GM23338 (cell line): ENCODE data around the gene NFIB. TPM values are rescaled to one million over a fixed set of nuclear protein-coding genes. Genes with fewer than 3 reads are reported as not detected.

Source experiments
- ATAC-seq: fragments of 200-7000 bp; cut with Tn5 transposase; 3 replicates; pipeline ENCODE4 v1.9.1; 2020
- DNase-seq: peaks from one replicate; pipeline ENCODE4 v3.0.0-alpha.2; 2015; ENCODE audit warnings: low spot score
- H2AFZ ChIP-seq: fragments of 200-600 bp; sonication (generic); 2 replicates; pipeline ENCODE4 v1.8.0; 2016; ENCODE audit warnings: antibody characterized with exemption, mild to moderate bottlenecking, moderate library complexity
- H3F3A ChIP-seq: fragments of 200-600 bp; sonication (generic); replicated peaks from 2 replicates; pipeline ENCODE4 v1.8.0; 2017; ENCODE audit warnings: antibody characterized with exemption, mixed run types, low read depth
- H3K27ac ChIP-seq: fragments of 200-600 bp; sonication (generic); 2 replicates; pipeline ENCODE4 v1.6.1; 2016; ENCODE audit warnings: low read depth
- H3K27me3 ChIP-seq: fragments of 200-600 bp; sonication (generic); 2 replicates; pipeline ENCODE4 v1.8.0; 2016; ENCODE audit warnings: mild to moderate bottlenecking, mixed run types, moderate library complexity; ENCODE audit not compliant: insufficient read depth
- H3K36me3 ChIP-seq: fragments of 200-600 bp; sonication (generic); 2 replicates; pipeline ENCODE4 v1.8.0; 2016; ENCODE audit warnings: mild to moderate bottlenecking; ENCODE audit not compliant: insufficient read depth
- H3K4me1 ChIP-seq: fragments of 200-600 bp; sonication (generic); 2 replicates; pipeline ENCODE4 v1.8.0; 2016; ENCODE audit warnings: mild to moderate bottlenecking, moderate library complexity; ENCODE audit not compliant: insufficient read depth
- H3K4me2 ChIP-seq: fragments of 200-600 bp; sonication (generic); 2 replicates; pipeline ENCODE4 v1.7.1; 2017; ENCODE audit warnings: mixed run types
- H3K4me3 ChIP-seq: fragments of 200-600 bp; sonication (generic); 2 replicates; pipeline ENCODE4 v1.6.1; 2016; ENCODE audit warnings: mixed run types
- H3K79me2 ChIP-seq: fragments of 200-600 bp; sonication (generic); replicated peaks from 2 replicates; pipeline ENCODE4 v1.8.0; 2017; ENCODE audit warnings: mild to moderate bottlenecking; ENCODE audit not compliant: insufficient read depth
- H3K9me2 ChIP-seq: fragments of 200-600 bp; sonication (generic); 2 replicates; pipeline ENCODE4 v1.8.0; 2017; ENCODE audit not compliant: insufficient read depth
- H4K20me1 ChIP-seq: fragments of 200-600 bp; sonication (generic); replicated peaks from 2 replicates; pipeline ENCODE4 v1.8.0; 2017; ENCODE audit warnings: mild to moderate bottlenecking; ENCODE audit not compliant: insufficient read depth
- H3K27ac Mint-ChIP-seq: 2 replicates; pipeline ENCODE4 v1.8.0; 2020; ENCODE audit warnings: inconsistent platforms, mild to moderate bottlenecking, moderate library complexity, mixed read lengths
- H3K27me3 Mint-ChIP-seq: 3 replicates; pipeline ENCODE4 v1.8.0; 2022; ENCODE audit warnings: low read depth, mild to moderate bottlenecking, moderate library complexity, mixed read lengths, inconsistent platforms; ENCODE audit not compliant: insufficient read depth, poor library complexity
- H3K36me3 Mint-ChIP-seq: 3 replicates; pipeline ENCODE4 v1.8.0; 2021; ENCODE audit warnings: low read depth, mild to moderate bottlenecking, inconsistent platforms, moderate library complexity, mixed read lengths
- H3K4me1 Mint-ChIP-seq: 3 replicates; pipeline ENCODE4 v1.8.0; 2020; ENCODE audit warnings: mild to moderate bottlenecking, inconsistent platforms, mixed read lengths
- H3K4me3 Mint-ChIP-seq: 3 replicates; pipeline ENCODE4 v1.8.0; 2021; ENCODE audit warnings: moderate library complexity, mild to moderate bottlenecking, inconsistent platforms, mixed read lengths
- H3K9me3 Mint-ChIP-seq: 3 replicates; pipeline ENCODE4 v1.8.0; 2020; ENCODE audit warnings: moderate library complexity, mild to moderate bottlenecking, inconsistent platforms, mixed read lengths
- CREB1 ChIP-seq: fragments of 250-450 bp; sonication (Bioruptor Pico); IDR thresholded peaks from 2 replicates; pipeline ENCODE4 v1.5.0; 2020; ENCODE audit warnings: low read depth, mild to moderate bottlenecking, moderate library complexity
- EZH2phosphoT487 ChIP-seq: fragments of 200-600 bp; sonication (generic); IDR thresholded peaks from one replicate; pipeline ENCODE4 v1.8.1; 2018; ENCODE audit warnings: antibody characterized with exemption; ENCODE audit not compliant: unreplicated experiment
- JUNB ChIP-seq: IDR thresholded peaks from one replicate; pipeline ENCODE4 v1.6.1; 2016; ENCODE audit warnings: antibody characterized with exemption; ENCODE audit not compliant: unreplicated experiment
- NANOG ChIP-seq: IDR thresholded peaks from 2 replicates; pipeline ENCODE4 v1.6.1; 2016; ENCODE audit warnings: antibody characterized with exemption, borderline replicate concordance
- POLR2AphosphoS5 ChIP-seq: IDR thresholded peaks from 2 replicates; pipeline ENCODE4 v1.6.1; 2016; ENCODE audit warnings: antibody characterized with exemption, low read depth
- STAT1 ChIP-seq: IDR thresholded peaks from one replicate; pipeline ENCODE4 v1.6.1; 2016; ENCODE audit warnings: antibody characterized with exemption; ENCODE audit not compliant: unreplicated experiment
- ZNF114 ChIP-seq: fragments of 250-450 bp; sonication (Bioruptor Pico); IDR thresholded peaks from 2 replicates; pipeline ENCODE4 v1.5.0; 2020; ENCODE audit warnings: mild to moderate bottlenecking, moderate library complexity
- ZNF331 ChIP-seq: fragments of 250-450 bp; sonication (Bioruptor Pico); IDR thresholded peaks from 2 replicates; pipeline ENCODE4 v1.5.0; 2020; ENCODE audit warnings: low read depth, mild to moderate bottlenecking, moderate library complexity
- polyA plus RNA-seq: library from polyadenylated mRNA; unstranded; fragments of >200 nt; fragmentation: Nextera tagmentation; extraction: Ambion mirVana; gene quantifications from 2 replicates; pipeline ENCODE4 v1.2.1, GENCODE V29; 2016
- total RNA-seq: library from RNA; depleted of rRNA; stranded (reverse); fragments of >200 nt; shearing (Covaris generic); gene quantifications from 2 replicates; pipeline ENCODE4 v1.2.3, GENCODE V29; 2014
- TF ChIP-seq, protein P1 (sequence below): fragments of 250-450 bp; sonication (Bioruptor Pico); IDR thresholded peaks from 2 replicates; pipeline ENCODE4 v1.5.0; 2020; ENCODE audit warnings: mild to moderate bottlenecking, moderate library complexity
- TF ChIP-seq, protein P2 (sequence below): IDR thresholded peaks from one replicate; pipeline ENCODE4 v1.6.1; 2018; ENCODE audit warnings: antibody characterized with exemption; ENCODE audit not compliant: unreplicated experiment
- TF ChIP-seq, protein P3 (sequence below): IDR thresholded peaks from 2 replicates; pipeline ENCODE4 v1.6.1; 2016; ENCODE audit warnings: antibody characterized with exemption
- TF ChIP-seq, protein P4 (sequence below), 2 experiments: fragments of 200-600 bp in 1 of 2; sonication (generic) in 1 of 2; conservative IDR thresholded peaks; 2 replicates each; pipeline versions ENCODE4 v1.5.1 to v1.6.1; 2016 to 2017; ENCODE audit warnings: antibody characterized with exemption in 2 of 2, low read depth in 2 of 2, mild to moderate bottlenecking in 2 of 2, moderate library complexity in 1 of 2

NFIB gene
- total and polyA plus RNA-seq, 2 experiments from 2014 or later = 3.9 to 4.7 TPM

DNA sequence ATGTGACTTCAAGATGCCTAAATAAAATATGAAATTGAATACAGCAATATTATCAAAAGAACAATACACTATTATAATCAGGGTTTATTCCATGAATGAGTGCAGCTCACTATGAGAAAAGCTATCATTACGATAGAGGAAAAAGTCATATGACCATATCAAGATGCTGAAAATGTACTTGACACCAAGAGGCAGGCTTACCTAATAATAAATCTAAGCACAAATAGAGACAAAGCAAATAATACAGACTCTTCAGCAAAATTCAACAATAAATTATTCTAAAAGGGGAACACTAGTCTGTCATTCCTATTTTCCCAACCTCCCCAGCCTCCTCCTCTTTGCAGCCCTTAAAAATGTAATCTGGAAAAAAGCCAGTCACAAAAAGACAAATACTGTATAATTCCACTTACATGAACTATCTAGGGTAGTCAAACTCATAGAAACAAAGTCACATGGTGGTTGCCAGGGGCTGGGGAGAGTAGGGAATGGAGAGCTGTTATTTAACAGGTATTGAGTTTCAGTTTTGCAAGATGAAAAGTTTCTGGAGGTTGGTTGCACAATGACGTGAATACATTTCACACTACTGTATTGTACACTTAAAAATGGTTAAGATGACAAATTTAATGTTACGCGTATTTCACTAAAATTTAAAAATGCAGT is 148.4 kb downstream of the NFIB start:
- Histone ChIP-seq H3K27ac (no peak overlapping the region), H3K27me3 (no peaks in the 10 kb centered on the region), H3K4me2 (no peak overlapping the region), H3K79me2 (no peaks in the 10 kb centered on the region), H2AFZ (no peak overlapping the region), H3K4me1 (no peaks in the 10 kb centered on the region), H3K4me3 (no peak overlapping the region), H3F3A (no peaks in the 10 kb centered on the region), H4K20me1 (no peaks in the 10 kb centered on the region), H3K36me3 (no peaks in the 10 kb centered on the region), H3K9me2 (no peaks in the 10 kb centered on the region)
- H3K4me3 Mint-ChIP-seq = no peak overlapping the region
- peaks cover 2% of the 10 kb centered on the region for H3K27me3 Mint-ChIP-seq
- no peak for DNase-seq
- H3K4me1 Mint-ChIP-seq = no peaks in the 10 kb centered on the region
- H3K36me3 Mint-ChIP-seq = no peaks in the 10 kb centered on the region
- no peak for ATAC-seq
- H3K9me3 Mint-ChIP-seq = no peaks in the 10 kb centered on the region
- TF ChIP-seq, protein P1, sequence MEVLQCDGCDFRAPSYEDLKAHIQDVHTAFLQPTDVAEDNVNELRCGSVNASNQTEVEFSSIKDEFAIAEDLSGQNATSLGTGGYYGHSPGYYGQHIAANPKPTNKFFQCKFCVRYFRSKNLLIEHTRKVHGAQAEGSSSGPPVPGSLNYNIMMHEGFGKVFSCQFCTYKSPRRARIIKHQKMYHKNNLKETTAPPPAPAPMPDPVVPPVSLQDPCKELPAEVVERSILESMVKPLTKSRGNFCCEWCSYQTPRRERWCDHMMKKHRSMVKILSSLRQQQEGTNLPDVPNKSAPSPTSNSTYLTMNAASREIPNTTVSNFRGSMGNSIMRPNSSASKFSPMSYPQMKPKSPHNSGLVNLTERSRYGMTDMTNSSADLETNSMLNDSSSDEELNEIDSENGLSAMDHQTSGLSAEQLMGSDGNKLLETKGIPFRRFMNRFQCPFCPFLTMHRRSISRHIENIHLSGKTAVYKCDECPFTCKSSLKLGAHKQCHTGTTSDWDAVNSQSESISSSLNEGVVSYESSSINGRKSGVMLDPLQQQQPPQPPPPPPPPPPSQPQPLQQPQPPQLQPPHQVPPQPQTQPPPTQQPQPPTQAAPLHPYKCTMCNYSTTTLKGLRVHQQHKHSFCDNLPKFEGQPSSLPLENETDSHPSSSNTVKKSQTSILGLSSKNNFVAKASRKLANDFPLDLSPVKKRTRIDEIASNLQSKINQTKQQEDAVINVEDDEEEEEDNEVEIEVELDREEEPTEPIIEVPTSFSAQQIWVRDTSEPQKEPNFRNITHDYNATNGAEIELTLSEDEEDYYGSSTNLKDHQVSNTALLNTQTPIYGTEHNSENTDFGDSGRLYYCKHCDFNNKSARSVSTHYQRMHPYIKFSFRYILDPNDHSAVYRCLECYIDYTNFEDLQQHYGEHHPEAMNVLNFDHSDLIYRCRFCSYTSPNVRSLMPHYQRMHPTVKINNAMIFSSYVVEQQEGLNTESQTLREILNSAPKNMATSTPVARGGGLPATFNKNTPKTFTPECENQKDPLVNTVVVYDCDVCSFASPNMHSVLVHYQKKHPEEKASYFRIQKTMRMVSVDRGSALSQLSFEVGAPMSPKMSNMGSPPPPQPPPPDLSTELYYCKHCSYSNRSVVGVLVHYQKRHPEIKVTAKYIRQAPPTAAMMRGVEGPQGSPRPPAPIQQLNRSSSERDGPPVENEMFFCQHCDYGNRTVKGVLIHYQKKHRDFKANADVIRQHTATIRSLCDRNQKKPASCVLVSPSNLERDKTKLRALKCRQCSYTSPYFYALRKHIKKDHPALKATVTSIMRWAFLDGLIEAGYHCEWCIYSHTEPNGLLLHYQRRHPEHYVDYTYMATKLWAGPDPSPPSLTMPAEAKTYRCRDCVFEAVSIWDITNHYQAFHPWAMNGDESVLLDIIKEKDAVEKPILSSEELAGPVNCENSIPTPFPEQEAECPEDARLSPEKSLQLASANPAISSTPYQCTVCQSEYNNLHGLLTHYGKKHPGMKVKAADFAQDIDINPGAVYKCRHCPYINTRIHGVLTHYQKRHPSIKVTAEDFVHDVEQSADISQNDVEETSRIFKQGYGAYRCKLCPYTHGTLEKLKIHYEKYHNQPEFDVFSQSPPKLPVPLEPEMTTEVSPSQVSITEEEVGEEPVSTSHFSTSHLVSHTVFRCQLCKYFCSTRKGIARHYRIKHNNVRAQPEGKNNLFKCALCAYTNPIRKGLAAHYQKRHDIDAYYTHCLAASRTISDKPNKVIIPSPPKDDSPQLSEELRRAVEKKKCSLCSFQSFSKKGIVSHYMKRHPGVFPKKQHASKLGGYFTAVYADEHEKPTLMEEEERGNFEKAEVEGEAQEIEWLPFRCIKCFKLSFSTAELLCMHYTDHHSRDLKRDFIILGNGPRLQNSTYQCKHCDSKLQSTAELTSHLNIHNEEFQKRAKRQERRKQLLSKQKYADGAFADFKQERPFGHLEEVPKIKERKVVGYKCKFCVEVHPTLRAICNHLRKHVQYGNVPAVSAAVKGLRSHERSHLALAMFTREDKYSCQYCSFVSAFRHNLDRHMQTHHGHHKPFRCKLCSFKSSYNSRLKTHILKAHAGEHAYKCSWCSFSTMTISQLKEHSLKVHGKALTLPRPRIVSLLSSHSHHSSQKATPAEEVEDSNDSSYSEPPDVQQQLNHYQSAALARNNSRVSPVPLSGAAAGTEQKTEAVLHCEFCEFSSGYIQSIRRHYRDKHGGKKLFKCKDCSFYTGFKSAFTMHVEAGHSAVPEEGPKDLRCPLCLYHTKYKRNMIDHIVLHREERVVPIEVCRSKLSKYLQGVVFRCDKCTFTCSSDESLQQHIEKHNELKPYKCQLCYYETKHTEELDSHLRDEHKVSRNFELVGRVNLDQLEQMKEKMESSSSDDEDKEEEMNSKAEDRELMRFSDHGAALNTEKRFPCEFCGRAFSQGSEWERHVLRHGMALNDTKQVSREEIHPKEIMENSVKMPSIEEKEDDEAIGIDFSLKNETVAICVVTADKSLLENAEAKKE (CRISPR knock-in tag) = no peak
- no peak for TF ChIP-seq EZH2phosphoT487
- no peak for TF ChIP-seq CREB1 (CRISPR knock-in tag)
- no peak for TF ChIP-seq POLR2AphosphoS5
- no peak for TF ChIP-seq ZNF114 (CRISPR knock-in tag)
- TF ChIP-seq STAT1 = no peak
- TF ChIP-seq, protein P2, sequence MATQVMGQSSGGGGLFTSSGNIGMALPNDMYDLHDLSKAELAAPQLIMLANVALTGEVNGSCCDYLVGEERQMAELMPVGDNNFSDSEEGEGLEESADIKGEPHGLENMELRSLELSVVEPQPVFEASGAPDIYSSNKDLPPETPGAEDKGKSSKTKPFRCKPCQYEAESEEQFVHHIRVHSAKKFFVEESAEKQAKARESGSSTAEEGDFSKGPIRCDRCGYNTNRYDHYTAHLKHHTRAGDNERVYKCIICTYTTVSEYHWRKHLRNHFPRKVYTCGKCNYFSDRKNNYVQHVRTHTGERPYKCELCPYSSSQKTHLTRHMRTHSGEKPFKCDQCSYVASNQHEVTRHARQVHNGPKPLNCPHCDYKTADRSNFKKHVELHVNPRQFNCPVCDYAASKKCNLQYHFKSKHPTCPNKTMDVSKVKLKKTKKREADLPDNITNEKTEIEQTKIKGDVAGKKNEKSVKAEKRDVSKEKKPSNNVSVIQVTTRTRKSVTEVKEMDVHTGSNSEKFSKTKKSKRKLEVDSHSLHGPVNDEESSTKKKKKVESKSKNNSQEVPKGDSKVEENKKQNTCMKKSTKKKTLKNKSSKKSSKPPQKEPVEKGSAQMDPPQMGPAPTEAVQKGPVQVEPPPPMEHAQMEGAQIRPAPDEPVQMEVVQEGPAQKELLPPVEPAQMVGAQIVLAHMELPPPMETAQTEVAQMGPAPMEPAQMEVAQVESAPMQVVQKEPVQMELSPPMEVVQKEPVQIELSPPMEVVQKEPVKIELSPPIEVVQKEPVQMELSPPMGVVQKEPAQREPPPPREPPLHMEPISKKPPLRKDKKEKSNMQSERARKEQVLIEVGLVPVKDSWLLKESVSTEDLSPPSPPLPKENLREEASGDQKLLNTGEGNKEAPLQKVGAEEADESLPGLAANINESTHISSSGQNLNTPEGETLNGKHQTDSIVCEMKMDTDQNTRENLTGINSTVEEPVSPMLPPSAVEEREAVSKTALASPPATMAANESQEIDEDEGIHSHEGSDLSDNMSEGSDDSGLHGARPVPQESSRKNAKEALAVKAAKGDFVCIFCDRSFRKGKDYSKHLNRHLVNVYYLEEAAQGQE = no peak
- no peak for TF ChIP-seq JUNB
- TF ChIP-seq, protein P3, sequence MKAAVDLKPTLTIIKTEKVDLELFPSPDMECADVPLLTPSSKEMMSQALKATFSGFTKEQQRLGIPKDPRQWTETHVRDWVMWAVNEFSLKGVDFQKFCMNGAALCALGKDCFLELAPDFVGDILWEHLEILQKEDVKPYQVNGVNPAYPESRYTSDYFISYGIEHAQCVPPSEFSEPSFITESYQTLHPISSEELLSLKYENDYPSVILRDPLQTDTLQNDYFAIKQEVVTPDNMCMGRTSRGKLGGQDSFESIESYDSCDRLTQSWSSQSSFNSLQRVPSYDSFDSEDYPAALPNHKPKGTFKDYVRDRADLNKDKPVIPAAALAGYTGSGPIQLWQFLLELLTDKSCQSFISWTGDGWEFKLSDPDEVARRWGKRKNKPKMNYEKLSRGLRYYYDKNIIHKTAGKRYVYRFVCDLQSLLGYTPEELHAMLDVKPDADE = no peak
- TF ChIP-seq NANOG = no peak
- TF ChIP-seq, protein P4, sequence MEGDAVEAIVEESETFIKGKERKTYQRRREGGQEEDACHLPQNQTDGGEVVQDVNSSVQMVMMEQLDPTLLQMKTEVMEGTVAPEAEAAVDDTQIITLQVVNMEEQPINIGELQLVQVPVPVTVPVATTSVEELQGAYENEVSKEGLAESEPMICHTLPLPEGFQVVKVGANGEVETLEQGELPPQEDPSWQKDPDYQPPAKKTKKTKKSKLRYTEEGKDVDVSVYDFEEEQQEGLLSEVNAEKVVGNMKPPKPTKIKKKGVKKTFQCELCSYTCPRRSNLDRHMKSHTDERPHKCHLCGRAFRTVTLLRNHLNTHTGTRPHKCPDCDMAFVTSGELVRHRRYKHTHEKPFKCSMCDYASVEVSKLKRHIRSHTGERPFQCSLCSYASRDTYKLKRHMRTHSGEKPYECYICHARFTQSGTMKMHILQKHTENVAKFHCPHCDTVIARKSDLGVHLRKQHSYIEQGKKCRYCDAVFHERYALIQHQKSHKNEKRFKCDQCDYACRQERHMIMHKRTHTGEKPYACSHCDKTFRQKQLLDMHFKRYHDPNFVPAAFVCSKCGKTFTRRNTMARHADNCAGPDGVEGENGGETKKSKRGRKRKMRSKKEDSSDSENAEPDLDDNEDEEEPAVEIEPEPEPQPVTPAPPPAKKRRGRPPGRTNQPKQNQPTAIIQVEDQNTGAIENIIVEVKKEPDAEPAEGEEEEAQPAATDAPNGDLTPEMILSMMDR (conservative IDR thresholded peaks at IDR 0.05; ENCODE audit: low read depth in 2 of 2) = no peak
- TF ChIP-seq ZNF331 (CRISPR knock-in tag) = no peak
- no peak overlapping the region for H3K27ac Mint-ChIP-seq
